Activated T-helper 9 cell treated with anti-CD3 and anti-CD28 coated beads, Interleukin-2, amount 50 U/mL, for 16 hours (primary cell): ENCODE measurements around the gene OR5F1.

Experiments
- DNase-seq: peaks from one replicate; pipeline ENCODE4 v3.0.0-alpha.2; 2020; ENCODE audit warnings: low read depth

The OR5F1 gene

GRCh38 chr11:55994525-55994924 lies at the start of gene OR5F1:
OR5F1 (minus strand) TSS chr11:55994625; CDS start chr11:55994625, 0 bp downstream.
- no peak for DNase-seq

DNA sequence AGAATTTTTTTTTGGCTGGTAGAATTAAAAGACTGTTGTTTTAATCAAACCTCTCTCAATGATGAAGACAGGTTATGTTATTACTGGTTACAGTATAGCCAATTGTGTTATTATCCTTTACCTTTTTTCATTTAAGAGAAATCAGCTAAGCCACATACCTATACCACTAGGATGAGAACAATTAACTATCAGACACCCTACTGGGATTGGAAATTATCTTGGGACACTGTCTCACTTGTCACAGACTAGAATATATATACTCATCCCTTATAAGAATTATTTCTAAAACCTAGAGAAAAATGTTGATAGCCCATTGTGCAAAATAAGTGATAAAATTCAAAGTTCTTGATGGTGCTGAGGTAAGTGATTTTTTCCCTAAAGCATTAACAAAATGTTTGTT lies 32.9 kb upstream of the OR5F1 start, which contains the start of gene OR5AS1:
TSS of gene OR5AS1 (plus strand) at position 301 of the 400 bp plus-strand sequence. CDS start 2,765 bp downstream, outside the sequence.
- no peak for DNase-seq

- DNase-seq = no peak
Measured at GRCh38 chr11:56013805-56014204, 19.4 kb upstream of the OR5F1 start.

DNA sequence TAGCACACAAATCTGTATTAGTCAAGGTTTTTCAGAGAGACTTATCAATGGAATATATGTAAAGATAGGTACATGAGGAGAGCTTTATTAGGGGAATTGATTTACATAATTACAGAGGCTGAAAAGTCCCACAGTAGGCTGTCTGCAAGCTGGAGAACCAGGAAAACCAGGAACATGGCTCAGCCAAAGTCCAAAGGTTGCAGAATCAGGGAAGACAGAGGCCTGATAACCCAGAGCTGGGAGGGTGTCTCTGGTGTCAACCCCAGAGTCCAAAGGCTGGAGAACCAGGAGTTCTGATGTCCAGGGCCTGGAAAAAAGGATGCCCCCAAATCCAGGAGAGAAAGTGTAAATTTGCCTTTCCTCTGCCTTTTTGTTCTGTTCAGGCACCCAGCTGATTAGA lies 16.3 kb upstream of the OR5F1 start:
- no peak for DNase-seq

GRCh38 chr11:55970935-55971334 lies 23.5 kb downstream of the OR5F1 start:
- no peak for DNase-seq

- no peak for DNase-seq
Measured at GRCh38 chr11:55969845-55970244, 24.6 kb downstream of the OR5F1 start, which contains the start of gene OR10AG1. OR10AG1 (minus strand) TSS chr11:55969945; CDS start chr11:55969907, 38 bp downstream.

DNA sequence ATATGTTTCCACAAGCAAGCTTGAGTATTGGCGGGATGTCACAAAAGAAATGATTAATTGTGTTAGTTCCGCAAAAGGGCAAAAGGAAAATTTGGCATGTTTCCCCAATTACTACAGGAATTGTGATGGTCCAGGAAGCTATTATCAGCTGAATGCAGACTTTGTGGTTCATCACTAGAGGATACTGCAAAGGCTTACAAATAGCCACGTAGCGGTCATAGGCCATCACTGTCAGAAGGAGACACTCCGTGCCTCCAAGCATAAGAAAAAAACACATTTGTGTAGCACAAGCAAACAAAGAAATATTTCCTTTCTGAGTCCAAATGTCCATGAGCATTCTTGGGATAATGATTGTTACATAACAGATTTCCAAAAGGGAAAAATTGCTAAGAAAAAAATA lies 26.5 kb downstream of the OR5F1 start:
- DNase-seq = no peak

DNA sequence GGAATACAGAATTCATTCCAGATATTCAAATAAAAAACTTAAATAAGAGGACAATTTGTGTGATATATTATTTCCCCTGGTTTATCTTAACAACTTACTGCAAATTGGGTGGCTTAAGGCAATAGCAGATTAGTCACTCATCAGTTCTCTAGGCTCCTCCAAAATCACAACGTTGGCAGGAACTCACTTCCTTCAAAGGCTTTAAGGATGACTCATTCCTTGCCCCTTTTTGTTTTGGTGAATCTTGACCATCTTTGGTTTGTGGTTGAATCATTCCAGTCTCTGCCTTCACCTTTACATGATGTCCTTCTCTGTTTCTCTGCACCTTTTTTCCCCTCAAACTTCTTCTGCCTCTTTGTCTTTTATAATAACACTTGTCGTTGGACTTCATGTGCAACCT lies 28.0 kb downstream of the OR5F1 start:
- DNase-seq = no peak

DNA sequence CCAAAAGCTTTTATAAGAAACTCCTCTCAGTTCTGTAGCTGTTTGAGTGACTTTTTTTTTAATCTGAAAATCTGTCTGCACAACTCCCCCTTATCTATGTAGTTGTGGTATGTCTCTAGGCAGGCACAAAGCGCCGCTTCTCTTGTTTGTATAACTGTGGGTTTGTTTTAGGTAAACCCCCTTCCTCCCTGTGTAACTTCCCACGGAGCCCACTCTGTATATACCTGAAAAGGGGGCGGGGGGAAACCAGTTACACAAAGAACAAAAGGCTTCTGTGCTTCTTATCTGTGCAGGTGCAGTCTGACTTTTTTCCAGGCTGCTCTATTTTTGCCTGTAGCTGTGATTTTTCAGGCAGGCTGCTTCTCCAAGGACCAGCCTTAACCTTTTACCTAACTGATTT lies 37.9 kb downstream of the OR5F1 start:
- DNase-seq = no peak

GRCh38 chr11:55949330-55949729 lies 45.1 kb downstream of the OR5F1 start:
- DNase-seq = no peak
